HG02884 (cell line): Measurements from ENCODE around the gene RFESD.

Source experiments
- ATAC-seq: cut with Tn5 transposase; IDR thresholded peaks from one replicate; pipeline ENCODE4 v1.9.1; 2021; ENCODE audit warnings: mild to moderate bottlenecking, moderate library complexity; ENCODE audit not compliant: unreplicated experiment

RFESD gene

DNA sequence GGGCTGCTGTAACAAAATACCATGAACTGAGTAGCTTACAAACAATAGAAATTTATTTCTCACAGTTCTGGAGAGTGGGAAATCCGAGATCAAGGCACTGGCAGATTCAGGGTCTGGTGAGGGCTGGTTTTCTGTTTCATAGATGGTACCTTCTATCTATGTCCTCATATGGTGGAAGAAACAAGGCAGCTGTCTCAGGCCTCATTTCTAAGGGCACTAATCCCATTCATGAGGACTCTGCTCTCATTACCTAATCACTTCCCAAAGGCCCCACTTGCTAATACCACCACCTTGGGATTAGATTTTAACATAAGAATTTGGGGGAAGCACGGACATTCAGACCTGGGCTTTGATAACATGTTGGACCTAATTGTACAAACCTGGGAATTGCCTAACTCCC lies 13.5 kb downstream of the RFESD start:
- ATAC-seq, result no peak

DNA sequence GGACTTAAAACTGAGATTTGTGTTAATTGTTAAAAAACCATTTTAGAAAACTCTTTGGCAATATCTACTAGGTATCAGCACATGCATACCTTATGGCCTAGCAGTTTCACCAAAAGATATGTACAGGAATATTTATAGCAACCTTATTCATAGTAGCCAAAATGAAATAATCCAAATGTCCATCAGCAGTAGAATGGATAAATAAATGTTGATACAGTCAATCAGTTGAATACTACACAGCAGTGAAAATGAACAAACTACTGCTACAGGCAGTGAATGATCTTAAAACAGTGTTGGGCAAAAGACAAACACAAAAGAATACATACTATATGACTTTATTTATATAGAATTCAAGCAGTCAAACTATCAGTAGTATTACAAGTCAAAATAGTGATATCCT lies 16.4 kb downstream of the RFESD start:
- ATAC-seq, result no peak

- no peak for ATAC-seq
Observed at GRCh38 chr5:95664204-95664786, 17.7 kb downstream of the RFESD start.

- no peak for ATAC-seq
Observed at GRCh38 chr5:95667061-95667618, 20.6 kb downstream of the RFESD start.

- no peak for ATAC-seq
Observed at GRCh38 chr5:95667678-95668077, 21.1 kb downstream of the RFESD start.

- no peak for ATAC-seq
Observed at GRCh38 chr5:95668216-95668615, 21.6 kb downstream of the RFESD start.

- ATAC-seq, result no peak
Observed at GRCh38 chr5:95668728-95669127, 22.2 kb downstream of the RFESD start.

- no peak for ATAC-seq
Observed at GRCh38 chr5:95669540-95669939, 23.0 kb downstream of the RFESD start.

DNA sequence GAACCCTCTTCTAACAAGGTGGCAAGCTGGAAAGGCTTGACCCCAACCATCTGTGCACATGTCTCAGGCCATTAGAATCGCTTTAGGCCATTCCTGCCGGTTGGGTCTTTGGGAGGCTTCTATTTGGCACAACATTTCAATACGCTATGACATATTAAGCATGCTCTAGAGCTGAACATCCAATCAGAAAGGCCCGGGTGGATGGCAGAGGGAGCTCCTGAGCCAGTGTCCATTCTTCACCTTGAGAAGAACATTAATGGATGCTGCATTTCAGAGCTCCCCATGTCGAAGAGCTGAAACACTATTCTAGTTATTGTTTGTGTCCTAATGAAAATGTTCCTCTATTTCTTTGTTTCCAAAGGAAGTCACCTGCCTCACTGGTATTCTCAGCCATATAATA lies 23.4 kb downstream of the RFESD start:
- no peak for ATAC-seq

DNA sequence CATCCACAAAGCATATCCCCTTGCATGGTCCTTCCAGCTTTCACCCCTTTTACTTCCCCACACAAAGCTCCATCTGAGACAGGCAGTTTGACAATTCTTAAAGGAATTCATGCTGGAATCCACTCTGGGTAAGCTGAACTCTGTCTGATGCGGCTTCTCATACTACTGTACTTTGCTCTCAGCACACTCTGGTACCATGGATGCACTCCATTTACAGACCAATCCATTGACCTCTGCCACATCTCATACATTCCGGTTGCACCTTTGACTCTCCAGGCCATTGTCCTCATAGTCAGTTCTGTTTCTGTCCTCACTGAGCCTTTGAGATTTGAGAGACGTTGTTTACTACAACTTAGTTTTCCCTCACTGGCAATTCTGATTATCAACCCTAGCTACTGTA lies 24.0 kb downstream of the RFESD start:
- ATAC-seq, result no peak

- ATAC-seq, result no peak
Observed at GRCh38 chr5:95671826-95672225, 25.2 kb downstream of the RFESD start.

DNA sequence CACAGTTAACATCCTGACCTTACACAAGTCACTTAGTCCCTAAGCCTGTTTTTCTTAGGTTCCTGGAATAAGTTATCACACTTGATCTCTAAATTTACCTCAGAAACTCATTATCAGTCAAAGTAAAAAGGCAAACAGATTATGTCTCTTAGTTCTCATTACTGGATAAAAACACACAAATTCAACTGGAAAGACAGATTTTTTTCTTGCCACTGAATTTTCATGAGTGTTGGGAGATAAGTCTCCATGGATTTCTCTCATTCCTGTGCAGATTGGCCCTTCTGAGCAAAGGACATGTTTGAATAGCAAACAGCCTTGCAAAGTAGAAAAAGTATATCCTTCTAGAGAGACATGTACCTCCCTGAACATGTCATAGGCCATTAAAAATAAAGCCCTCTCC lies 26.1 kb downstream of the RFESD start:
- ATAC-seq, result no peak

DNA sequence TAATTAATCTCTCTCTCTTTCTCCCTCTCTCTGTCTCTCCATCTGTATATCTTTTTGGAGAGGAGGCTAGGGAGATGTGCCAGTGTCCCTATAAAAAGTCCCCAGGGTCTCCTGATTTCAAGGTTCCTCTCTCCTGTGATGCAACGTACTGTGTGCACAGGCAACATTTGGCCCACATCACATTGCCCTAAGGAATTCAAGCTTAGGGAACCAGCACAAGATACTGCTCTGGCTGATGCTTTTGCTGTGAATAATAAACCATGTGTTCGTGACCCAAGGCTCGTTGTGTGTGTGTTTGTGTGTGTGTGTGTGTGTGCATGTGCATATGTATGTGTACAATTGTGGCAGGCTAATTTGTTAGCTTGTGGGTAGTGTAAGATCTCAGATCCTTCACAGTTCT lies 26.5 kb downstream of the RFESD start:
- ATAC-seq, result no peak

DNA sequence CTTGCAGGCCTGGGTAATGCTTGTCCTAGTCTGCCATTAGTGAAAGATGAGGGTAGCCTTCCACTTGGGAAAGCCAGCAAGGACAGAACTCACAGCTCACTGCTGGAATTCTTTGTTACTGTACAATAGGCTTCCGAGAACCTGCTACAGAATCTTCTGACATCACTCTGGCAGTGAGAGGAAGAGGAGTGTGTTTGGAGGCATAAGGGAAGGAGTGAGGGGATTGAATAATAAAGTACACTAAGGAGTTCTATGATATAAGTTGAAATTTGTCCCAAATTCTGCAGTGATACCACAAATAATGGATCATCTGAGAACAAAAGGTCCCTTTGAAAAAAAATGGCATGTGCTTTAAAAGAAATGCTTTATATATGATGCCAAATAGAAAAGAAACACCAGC lies 36.3 kb downstream of the RFESD start, which contains the start of gene SPATA9:
Gene SPATA9, minus strand, starts transcription at position 101 of the 400 bp plus-strand sequence. CDS start 137 bp downstream, outside the sequence.
- ATAC-seq, result no peak

GRCh38 chr5:95684361-95684760 lies 37.8 kb downstream of the RFESD start:
- ATAC-seq, result no peak

DNA sequence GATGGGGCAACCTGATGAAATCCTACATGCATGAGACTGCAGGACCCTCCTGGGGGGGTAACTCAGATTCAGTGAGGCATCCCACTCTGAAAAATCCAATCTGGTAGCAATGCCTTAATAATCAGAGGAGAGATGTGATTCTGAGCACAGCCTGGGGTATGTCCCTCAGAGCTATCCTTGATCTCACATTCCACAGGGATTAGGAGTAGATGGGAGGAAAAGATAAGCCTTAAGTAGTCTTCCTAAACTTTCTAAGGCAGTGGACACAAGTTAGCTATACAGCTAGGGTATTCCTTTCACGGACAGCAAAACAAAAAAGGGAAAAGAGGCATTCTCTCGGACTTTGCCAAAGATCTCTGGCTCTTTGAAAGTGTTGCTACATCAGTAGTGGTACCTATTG lies 40.1 kb downstream of the RFESD start:
- no peak for ATAC-seq

DNA sequence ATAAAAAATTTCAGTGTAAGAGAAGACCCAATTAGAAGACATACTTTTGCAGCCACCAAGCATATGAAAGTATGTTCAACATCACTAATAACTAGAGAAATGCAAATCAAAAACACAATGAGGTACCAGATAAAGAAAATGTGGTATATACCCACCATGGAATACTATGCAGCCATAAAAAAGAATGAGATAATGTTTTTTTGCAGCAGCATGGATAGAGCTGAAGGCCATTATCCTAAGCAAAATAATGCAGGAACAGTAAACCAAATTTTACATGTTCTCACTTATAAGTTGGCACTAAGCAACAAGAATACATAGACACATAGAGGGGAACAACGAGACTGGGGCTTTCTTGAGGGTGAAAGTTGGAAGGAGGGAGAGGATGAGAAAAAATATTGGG lies 43.1 kb downstream of the RFESD start:
- no peak for ATAC-seq

DNA sequence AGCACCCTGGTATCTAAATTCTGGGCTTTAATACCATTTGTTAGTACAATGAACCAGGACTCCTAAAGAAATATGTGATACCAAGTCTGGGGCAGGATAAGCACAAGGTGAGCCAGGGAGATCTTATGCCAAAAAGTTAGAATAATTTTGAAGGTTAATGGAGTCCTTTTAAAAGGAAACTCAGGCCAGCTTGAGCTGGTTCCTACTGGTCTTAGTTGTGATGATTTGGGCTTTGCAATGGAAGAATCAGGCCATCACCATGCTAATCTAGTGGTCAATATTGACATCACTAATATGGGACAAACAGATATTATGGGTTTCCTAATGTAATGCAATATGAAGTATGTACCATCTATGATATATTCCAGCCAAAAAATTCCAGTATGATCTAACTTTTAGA lies 43.8 kb downstream of the RFESD start:
- no peak for ATAC-seq

DNA sequence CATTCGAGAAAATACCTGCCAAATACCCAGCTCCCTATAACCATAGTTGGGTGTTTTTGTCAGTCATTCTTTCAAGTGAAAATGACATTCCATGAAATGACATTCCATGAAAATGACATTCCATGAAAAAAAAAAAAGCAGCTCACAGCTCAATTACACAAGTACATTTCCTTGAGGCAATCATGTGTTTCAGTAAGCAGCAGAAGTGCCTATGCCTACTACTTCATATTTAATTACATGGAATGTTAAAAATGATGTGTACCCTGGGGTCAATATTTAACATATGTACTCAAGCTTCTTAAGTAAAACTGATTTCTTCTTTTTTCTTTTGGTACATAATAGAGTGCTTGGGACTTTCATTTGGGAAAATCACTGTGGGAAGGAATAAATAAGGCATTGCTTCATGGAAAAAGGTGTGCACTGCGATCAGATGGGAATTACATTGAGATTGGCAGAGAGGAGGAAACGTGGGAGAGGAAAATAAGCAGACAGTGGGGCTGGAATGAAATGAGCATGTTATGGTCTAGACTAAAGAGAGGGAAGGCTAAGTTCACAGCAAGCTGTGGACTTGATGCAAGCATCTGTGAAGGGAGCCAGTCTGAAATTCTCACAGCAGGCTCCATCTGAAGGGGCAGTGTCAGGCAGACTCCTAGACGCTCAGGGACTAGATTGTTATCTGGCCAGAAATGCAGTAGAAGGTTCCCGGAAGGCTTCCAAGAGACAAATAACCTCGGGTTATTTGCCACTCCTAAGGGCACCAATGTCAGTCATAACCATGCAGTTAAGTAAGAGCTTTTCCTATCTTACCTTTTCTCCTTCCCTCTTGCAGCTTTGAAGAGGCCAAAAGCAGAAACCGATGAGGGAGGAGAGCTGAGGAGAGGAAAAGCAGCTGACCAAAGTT lies 51.5 kb downstream of the RFESD start:
- ATAC-seq, result no peak

DNA sequence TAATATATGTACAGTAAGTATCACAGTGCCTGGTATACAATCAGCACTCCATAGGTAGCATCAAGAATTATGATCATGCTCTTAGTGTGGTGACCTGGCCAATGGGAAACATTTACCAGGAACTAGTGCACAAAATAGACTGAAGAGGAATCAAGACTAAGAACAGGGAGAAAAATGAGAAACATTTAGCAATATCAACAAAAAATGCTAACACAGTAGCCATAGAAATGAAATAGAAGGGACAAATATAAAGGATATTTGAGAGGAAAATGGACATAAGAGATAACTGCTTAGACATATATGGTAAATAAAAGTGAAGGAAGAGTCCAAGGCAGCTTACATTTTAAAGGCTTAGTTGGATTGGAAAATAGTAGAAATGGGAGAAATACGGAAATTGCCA lies 52.8 kb downstream of the RFESD start:
- no peak for ATAC-seq

GRCh38 chr5:95701074-95701473 lies 54.5 kb downstream of the RFESD start:
- no peak for ATAC-seq

DNA sequence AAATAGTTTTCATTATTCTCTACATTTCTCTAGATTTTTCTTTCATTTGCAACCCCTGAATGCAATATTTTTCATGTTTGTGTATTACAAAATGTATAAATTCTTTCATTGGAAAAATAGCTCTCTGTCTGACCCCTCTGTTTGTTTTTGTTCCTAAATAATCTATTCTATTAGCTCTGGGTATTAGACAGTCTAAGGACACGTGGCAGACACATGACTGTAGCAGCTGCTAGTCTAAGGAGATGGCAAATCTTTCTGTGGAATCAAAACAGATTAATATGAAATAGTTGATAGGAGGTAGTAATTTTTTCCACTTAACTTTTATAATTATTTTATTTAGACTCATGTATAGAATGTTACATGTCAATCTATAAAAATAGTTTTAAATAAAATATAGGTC lies 57.6 kb downstream of the RFESD start:
- ATAC-seq, result no peak
